HG03135 (cell line): ENCODE data around the gene TMEM121B.
"Not testable (repeated sequence)": the region's sequence is repeated elsewhere in the genome, so short reads cannot be mapped to it uniquely, and the experiment has no call there.

Experiments used
- ATAC-seq: cut with Tn5 transposase; IDR thresholded peaks from one replicate; pipeline ENCODE4 v1.9.1; 2021; ENCODE audit warnings: mild to moderate bottlenecking, moderate library complexity; ENCODE audit not compliant: unreplicated experiment

The TMEM121B gene

GRCh38 chr22:17121233-17122195 lies at the start of gene TMEM121B:
Gene TMEM121B (minus strand): TSS chr22:17121360. CDS start chr22:17121127, 233 bp downstream.
- no peak for ATAC-seq

DNA sequence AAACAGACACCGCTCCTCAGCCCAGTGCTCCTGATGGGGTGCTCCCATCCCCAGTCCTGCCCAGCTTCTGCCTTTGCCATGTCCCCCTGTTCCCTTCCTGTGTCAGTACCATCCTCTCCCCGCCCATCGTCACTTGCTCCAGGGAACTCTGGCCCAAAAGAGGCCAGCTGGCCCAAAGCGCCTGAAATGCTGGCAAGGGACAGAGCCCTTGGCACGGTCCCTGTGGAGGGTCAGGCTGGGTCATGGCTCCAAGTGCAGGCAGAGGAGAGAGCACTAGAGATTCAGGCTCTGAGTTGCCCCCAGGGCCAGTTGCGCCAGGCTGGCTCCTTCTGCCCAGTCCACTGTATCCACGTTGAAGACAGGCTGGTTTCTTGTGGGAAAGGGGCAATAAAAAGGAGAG lies 46.3 kb upstream of the TMEM121B start:
- no peak for ATAC-seq

GRCh38 chr22:17164392-17165024 lies 43.3 kb upstream of the TMEM121B start:
- ATAC-seq: no peak

- ATAC-seq: no peak
These were observed 41.6 kb upstream of the TMEM121B start for GRCh38 chr22:17162731-17163130.

GRCh38 chr22:17161991-17162390 lies 40.8 kb upstream of the TMEM121B start:
- no peak for ATAC-seq

DNA sequence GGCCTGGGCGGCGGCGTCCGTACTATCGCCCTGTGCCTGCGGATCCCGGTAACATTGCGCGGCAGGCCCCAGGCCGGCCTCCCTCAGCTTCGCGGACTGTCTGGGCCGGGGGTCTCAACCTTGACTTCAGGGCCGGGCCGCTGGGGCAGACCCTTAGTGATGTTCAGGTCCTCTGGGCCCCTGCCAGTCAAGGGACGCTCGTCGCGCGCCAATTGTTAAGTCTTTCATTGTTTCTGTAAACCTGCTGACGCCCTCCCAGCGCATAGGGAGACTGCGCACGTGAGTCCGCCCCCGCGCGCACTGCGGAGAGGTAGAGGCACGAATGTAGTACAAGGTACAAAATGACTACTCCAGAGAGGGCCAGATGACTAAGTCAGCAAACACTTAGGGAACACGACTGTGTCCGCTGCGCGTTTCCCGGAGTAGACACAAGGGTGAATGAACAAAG lies 38.4 kb upstream of the TMEM121B start:
- peak; percentile 25 for ATAC-seq

- peak; percentile 76 for ATAC-seq
These were observed 37.7 kb upstream of the TMEM121B start, which contains the start of gene HDHD5 for GRCh38 chr22:17158568-17159503. Gene HDHD5 (minus strand): TSS chr22:17159277. CDS start chr22:17159251, 26 bp downstream.

GRCh38 chr22:17158176-17158567 lies 37.0 kb upstream of the TMEM121B start:
- ATAC-seq: no peak

DNA sequence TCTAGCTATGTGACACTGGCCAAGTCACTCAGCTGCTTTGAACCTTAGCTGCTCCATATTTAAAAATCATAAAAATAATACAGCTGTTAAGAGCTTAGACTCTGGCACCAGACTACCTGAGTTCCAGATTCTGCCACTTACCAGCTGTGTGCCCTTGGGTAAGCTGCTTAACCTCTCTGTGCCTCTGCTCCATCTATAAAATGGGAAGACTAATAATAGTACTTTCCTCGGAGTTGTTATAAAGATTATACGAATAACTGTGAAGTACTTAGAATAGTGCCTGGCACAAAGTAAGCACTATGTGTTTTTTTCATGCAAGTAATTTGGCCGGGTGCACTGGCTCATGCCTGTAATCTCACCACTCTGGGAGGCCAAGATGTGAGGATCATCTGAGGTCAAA lies 36.6 kb upstream of the TMEM121B start:
- ATAC-seq: no peak

DNA sequence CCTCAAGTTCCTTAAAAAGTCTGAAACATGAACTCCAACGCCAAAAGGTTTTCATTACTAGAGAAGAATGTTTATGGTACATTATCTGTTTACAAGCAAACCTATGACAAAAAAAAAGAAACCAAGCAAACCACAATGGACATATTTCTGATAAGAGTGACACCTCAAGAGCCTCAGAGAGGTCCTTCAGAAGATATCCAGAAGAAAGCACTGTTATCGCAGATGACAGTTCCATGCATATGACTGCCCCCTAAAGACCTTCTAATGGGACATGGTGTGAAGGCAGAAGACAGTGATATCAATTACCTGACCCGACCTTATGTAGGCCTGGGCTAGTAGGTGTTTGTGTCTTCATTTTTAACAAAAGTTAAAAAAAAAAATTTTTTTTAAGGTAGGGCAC lies 34.8 kb upstream of the TMEM121B start:
- ATAC-seq: no peak

- ATAC-seq: no peak
These were observed 31.8 kb upstream of the TMEM121B start for GRCh38 chr22:17152971-17153370.

- no peak for ATAC-seq
These were observed 31.2 kb upstream of the TMEM121B start for GRCh38 chr22:17152340-17152739.

- ATAC-seq: no peak
These were observed 28.1 kb upstream of the TMEM121B start for GRCh38 chr22:17149076-17149815.

- ATAC-seq: not testable (repeated sequence)
These were observed 26.3 kb upstream of the TMEM121B start for GRCh38 chr22:17147458-17147857.

DNA sequence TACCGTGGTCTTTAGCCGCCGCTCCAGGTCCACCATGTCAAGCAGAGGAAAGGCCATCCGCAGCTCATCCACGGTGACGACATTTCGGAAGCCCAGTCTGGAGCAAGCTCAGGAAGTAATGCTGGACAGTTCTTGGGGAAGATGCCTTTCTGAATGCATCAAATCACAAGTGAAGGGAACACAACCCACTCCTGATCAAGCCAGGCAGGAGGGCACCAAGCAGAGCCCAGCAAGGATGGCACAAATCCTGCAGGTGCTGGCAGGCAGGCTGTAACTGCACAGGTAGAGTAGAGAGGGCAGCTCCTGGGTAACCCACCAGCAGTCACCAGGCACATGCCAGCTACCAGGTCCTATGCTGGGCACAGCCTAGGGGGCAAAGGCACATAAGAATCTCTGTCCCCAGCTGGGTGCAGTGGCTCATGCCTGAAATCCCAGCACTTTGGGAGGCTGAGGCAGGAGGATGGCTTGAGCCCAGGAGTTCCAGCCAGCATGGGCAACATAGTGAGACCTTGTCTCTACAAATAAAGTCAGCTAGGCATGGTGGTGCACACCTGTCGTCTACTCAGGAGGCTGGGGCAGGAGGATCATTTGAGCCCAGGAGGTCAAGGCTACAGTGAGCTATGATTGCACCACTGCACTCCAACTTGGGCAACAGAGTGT lies 24.0 kb upstream of the TMEM121B start:
- ATAC-seq: no peak

GRCh38 chr22:17143826-17144225 lies 22.7 kb upstream of the TMEM121B start:
- ATAC-seq: no peak

- ATAC-seq: no peak
These were observed 21.9 kb upstream of the TMEM121B start for GRCh38 chr22:17143101-17143500.

- ATAC-seq: no peak
These were observed 19.9 kb upstream of the TMEM121B start for GRCh38 chr22:17140826-17141766.
